ENCODE measurements around the gene DCAF16.

DNA sequence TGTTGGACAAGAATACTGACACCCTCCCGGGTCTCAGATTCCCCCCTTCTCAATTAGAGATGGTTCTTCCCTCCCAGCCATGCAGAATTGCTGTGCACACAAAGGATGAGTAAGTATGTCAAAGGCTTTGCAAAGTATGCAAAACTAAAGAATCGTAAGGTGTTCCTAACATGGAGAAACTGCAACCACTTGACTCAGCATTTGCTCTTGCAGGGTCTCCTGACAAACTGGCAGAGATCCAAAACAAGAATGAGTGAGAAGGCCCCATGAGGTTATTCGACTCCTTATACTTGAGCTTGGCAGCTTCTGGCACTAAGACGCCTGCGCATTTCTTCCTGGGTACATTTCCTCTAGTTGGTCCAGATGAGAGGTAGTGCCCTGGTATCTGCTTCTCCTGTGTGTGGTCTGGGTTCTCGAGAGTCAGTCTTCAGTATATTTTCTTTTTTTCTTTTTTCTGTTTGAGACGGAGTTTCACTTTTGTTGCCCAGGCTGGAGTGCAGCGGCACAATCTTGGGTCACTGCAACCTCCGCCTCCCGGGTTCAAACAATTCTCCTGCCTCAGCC is 37.3 kb downstream of the DCAF16 start:
- TF ChIP-seq, protein P1, sequence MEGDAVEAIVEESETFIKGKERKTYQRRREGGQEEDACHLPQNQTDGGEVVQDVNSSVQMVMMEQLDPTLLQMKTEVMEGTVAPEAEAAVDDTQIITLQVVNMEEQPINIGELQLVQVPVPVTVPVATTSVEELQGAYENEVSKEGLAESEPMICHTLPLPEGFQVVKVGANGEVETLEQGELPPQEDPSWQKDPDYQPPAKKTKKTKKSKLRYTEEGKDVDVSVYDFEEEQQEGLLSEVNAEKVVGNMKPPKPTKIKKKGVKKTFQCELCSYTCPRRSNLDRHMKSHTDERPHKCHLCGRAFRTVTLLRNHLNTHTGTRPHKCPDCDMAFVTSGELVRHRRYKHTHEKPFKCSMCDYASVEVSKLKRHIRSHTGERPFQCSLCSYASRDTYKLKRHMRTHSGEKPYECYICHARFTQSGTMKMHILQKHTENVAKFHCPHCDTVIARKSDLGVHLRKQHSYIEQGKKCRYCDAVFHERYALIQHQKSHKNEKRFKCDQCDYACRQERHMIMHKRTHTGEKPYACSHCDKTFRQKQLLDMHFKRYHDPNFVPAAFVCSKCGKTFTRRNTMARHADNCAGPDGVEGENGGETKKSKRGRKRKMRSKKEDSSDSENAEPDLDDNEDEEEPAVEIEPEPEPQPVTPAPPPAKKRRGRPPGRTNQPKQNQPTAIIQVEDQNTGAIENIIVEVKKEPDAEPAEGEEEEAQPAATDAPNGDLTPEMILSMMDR (IDR thresholded peaks at IDR 0.05; ENCODE audit: low read depth, low read length) = no peak
- TF ChIP-seq POLR2A (IDR thresholded peaks at IDR 0.05; ENCODE audit: extremely low read depth, insufficient read length) = no peak
